ENCODE results near the gene AACS.
"Not testable (repeated sequence)": the region's sequence is repeated elsewhere in the genome, so short reads cannot be mapped to it uniquely, and the experiment has no call there.

AACS gene

DNA sequence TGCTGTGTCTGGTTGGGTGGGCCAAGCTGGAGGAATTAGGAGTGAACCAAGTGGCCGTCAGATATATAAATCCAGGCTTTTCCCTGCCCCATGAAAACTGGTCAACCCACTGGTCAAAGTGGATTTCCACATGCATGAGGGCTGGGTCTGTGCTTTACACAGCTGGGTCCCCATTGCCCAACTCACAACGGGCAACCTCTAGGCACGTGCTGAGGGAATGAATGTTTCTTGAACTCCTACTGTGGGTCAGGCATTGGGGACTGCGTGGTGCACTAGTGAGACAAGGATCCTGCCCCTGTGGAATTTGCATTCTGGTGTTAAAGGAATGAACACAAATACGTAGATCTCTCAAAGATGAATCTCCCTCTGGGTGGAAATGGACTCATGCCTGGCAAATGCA is 7.5 kb upstream of the AACS start:
- Histone ChIP-seq H3K18ac (ENCODE audit: low read length) (no peak overlapping the region), H3K9ac (ENCODE audit: low read length) (no peak overlapping the region), H3K4me2 (ENCODE audit: low read length) (no peak overlapping the region), H3K36me3 (ENCODE audit: control insufficient read depth, insufficient read depth, low read length) (no peaks in the 10 kb centered on the region), H3K56ac (ENCODE audit: low read length) (no peak overlapping the region), H3K79me1 (ENCODE audit: low read length) (no peaks in the 10 kb centered on the region), H3K4ac (ENCODE audit: low read depth, low read length) (no peak overlapping the region), H4K8ac (ENCODE audit: low read depth, low read length) (no peak overlapping the region), H2BK120ac (ENCODE audit: low read depth, low read length) (no peak overlapping the region), H3K27ac (ENCODE audit: low read depth, low read length) (no peak overlapping the region), H2BK5ac (ENCODE audit: low read length) (no peak overlapping the region), H3K4me1 (ENCODE audit: control insufficient read depth, low read depth, low read length) (no peaks in the 10 kb centered on the region), H3K27me3 (ENCODE audit: insufficient read depth, low read length, poor library complexity) (no peaks in the 10 kb centered on the region), H3K4me3 (ENCODE audit: low read length) (no peak overlapping the region), H4K5ac (ENCODE audit: low read length) (no peak overlapping the region), H2AK5ac (ENCODE audit: low read length) (no peak overlapping the region), H3K23ac (ENCODE audit: low read length) (no peak overlapping the region), H2BK15ac (replicated peaks; ENCODE audit: low read depth) (no peak overlapping the region), H3K79me2 (ENCODE audit: control insufficient read depth, insufficient read depth, low read length) (no peaks in the 10 kb centered on the region)
- no CpG with 5 or more reads among the region's 5 CpGs for WGBS (ENCODE audit: extremely low coverage, insufficient coverage, low lambda C conversion rate)
- no peak for DNase-seq

- Histone ChIP-seq H3K4me2 (ENCODE audit: low read length) (no peak overlapping the region), H3K79me2 (ENCODE audit: control insufficient read depth, insufficient read depth, low read length) (peaks cover 6% of the 10 kb centered on the region), H2BK120ac (ENCODE audit: low read depth, low read length) (no peak overlapping the region), H3K27me3 (ENCODE audit: insufficient read depth, low read length, poor library complexity) (no peaks in the 10 kb centered on the region), H3K18ac (ENCODE audit: low read length) (no peak overlapping the region), H3K9ac (ENCODE audit: low read length) (no peak overlapping the region), H2AK5ac (ENCODE audit: low read length) (no peak overlapping the region), H3K4me3 (ENCODE audit: low read length) (no peak overlapping the region), H3K4me1 (ENCODE audit: control insufficient read depth, low read depth, low read length) (no peaks in the 10 kb centered on the region), H4K5ac (ENCODE audit: low read length) (no peak overlapping the region), H3K27ac (ENCODE audit: low read depth, low read length) (no peak overlapping the region), H2BK5ac (ENCODE audit: low read length) (no peak overlapping the region), H3K79me1 (ENCODE audit: low read length) (peaks cover 4% of the 10 kb centered on the region), H3K23ac (ENCODE audit: low read length) (no peak overlapping the region), H3K36me3 (ENCODE audit: control insufficient read depth, insufficient read depth, low read length) (no peaks in the 10 kb centered on the region), H3K56ac (ENCODE audit: low read length) (no peak overlapping the region), H2BK15ac (replicated peaks; ENCODE audit: low read depth) (no peak overlapping the region), H3K4ac (ENCODE audit: low read depth, low read length) (no peak overlapping the region), H4K8ac (ENCODE audit: low read depth, low read length) (no peak overlapping the region)
- no CpG with 5 or more reads among the region's 3 CpGs for WGBS (ENCODE audit: extremely low coverage, insufficient coverage, low lambda C conversion rate)
- DNase-seq, result no peak
Observed at GRCh38 chr12:125061229-125061628, 4.0 kb upstream of the AACS start.

GRCh38 chr12:125063522-125063921 is 1.7 kb upstream of the AACS start:
- H3K4me2 ChIP-seq (ENCODE audit: low read length); H3K27me3 ChIP-seq (ENCODE audit: insufficient read depth, low read length, poor library complexity); H3K27ac ChIP-seq (ENCODE audit: low read depth, low read length); DNase-seq; H2BK15ac ChIP-seq (replicated peaks; ENCODE audit: low read depth); H2AK5ac ChIP-seq (ENCODE audit: low read length); H2BK5ac ChIP-seq (ENCODE audit: low read length); H3K9ac ChIP-seq (ENCODE audit: low read length); H3K18ac ChIP-seq (ENCODE audit: low read length); H3K36me3 ChIP-seq (ENCODE audit: control insufficient read depth, insufficient read depth, low read length); H4K5ac ChIP-seq (ENCODE audit: low read length); H3K23ac ChIP-seq (ENCODE audit: low read length); H3K4me3 ChIP-seq (ENCODE audit: low read length); H2BK120ac ChIP-seq (ENCODE audit: low read depth, low read length); H3K56ac ChIP-seq (ENCODE audit: low read length); H3K4me1 ChIP-seq (ENCODE audit: control insufficient read depth, low read depth, low read length); H4K8ac ChIP-seq (ENCODE audit: low read depth, low read length); H3K4ac ChIP-seq (ENCODE audit: low read depth, low read length): not testable (repeated sequence)
- peaks cover 14% of the 10 kb centered on the region for H3K79me2 ChIP-seq (ENCODE audit: control insufficient read depth, insufficient read depth, low read length)
- no CpG with 5 or more reads among the region's 4 CpGs for WGBS (ENCODE audit: extremely low coverage, insufficient coverage, low lambda C conversion rate)
- H3K79me1 ChIP-seq (ENCODE audit: low read length), result peaks cover 16% of the 10 kb centered on the region

- H2BK5ac ChIP-seq (ENCODE audit: low read length), result no peak overlapping the region
- peak; percentile 87 for DNase-seq
- no peaks in the 10 kb centered on the region for H3K27me3 ChIP-seq (ENCODE audit: insufficient read depth, low read length, poor library complexity)
- H3K36me3 ChIP-seq (ENCODE audit: control insufficient read depth, insufficient read depth, low read length), result no peaks in the 10 kb centered on the region
- no CpG with 5 or more reads among the region's 5 CpGs for WGBS (ENCODE audit: extremely low coverage, insufficient coverage, low lambda C conversion rate)
- H4K5ac ChIP-seq (ENCODE audit: low read length), result no peak overlapping the region
- no peak overlapping the region for H2BK120ac ChIP-seq (ENCODE audit: low read depth, low read length)
- no peak overlapping the region for H3K18ac ChIP-seq (ENCODE audit: low read length)
- no peak overlapping the region for H2AK5ac ChIP-seq (ENCODE audit: low read length)
- no peak overlapping the region for H3K4ac ChIP-seq (ENCODE audit: low read depth, low read length)
- H3K4me3 ChIP-seq (ENCODE audit: low read length), result no peak overlapping the region
- H3K79me2 ChIP-seq (ENCODE audit: control insufficient read depth, insufficient read depth, low read length), result peaks cover 17% of the 10 kb centered on the region
- no peak overlapping the region for H3K4me2 ChIP-seq (ENCODE audit: low read length)
- no peak overlapping the region for H3K27ac ChIP-seq (ENCODE audit: low read depth, low read length)
- no peak overlapping the region for H3K9ac ChIP-seq (ENCODE audit: low read length)
- peak overlapping the region; percentile 87 for H3K56ac ChIP-seq (ENCODE audit: low read length)
- H2BK15ac ChIP-seq (replicated peaks; ENCODE audit: low read depth), result no peak overlapping the region
- H3K23ac ChIP-seq (ENCODE audit: low read length), result no peak overlapping the region
- peaks cover 4% of the 10 kb centered on the region for H3K4me1 ChIP-seq (ENCODE audit: control insufficient read depth, low read depth, low read length)
- H3K79me1 ChIP-seq (ENCODE audit: low read length), result peaks cover 19% of the 10 kb centered on the region
- no peak overlapping the region for H4K8ac ChIP-seq (ENCODE audit: low read depth, low read length)
Observed at GRCh38 chr12:125064492-125064891, 743 bp upstream of the AACS start.

DNA sequence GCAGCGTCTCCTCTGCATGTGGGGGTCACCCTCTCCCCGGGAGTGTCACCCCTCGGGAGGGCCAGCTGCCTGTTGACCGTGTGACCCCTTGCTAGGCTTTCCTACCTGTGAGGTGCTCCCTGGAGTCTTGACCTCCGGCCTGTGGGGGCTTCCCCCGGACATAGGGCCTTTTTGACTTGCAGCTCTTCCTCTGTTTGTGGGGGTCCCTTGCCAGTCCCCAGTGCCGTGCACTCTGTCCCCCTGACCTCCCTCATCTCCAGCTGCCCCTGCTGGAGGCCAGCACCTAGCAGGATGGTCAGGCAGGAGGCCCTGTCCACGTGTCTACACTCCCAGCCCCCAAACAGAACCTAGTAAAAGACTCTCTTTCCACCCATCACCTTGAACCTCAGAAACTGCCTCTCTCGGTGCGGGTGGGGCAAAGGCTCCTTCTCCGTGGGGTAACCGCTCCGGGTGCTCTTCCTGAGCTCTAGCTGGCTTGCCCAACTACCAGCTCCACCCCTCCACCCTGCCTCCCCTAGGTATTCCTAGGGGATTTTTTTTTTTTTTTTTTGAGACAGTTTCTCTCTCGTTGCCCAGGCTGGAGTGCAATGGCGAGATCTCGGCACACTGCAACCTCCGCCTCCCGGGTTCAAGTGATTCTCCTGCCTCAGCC is 810 bp downstream of the AACS start:
- DNase-seq, result peak; percentile 32
- Histone ChIP-seq H3K36me3 (ENCODE audit: control insufficient read depth, insufficient read depth, low read length) (no peaks in the 10 kb centered on the region), H4K5ac (ENCODE audit: low read length) (no peak overlapping the region), H3K4me1 (ENCODE audit: control insufficient read depth, low read depth, low read length) (peaks cover 4% of the 10 kb centered on the region), H3K23ac (ENCODE audit: low read length) (peak overlapping the region; percentile 11), H3K79me1 (ENCODE audit: low read length) (peaks cover 29% of the 10 kb centered on the region), H2BK15ac (replicated peaks; ENCODE audit: low read depth) (no peak overlapping the region), H3K9ac (ENCODE audit: low read length) (peak overlapping the region; percentile 76), H3K27me3 (ENCODE audit: insufficient read depth, low read length, poor library complexity) (no peaks in the 10 kb centered on the region), H2BK120ac (ENCODE audit: low read depth, low read length) (no peak overlapping the region), H2BK5ac (ENCODE audit: low read length) (no peak overlapping the region), H3K18ac (ENCODE audit: low read length) (peak overlapping the region; percentile 64), H4K8ac (ENCODE audit: low read depth, low read length) (no peak overlapping the region), H3K79me2 (ENCODE audit: control insufficient read depth, insufficient read depth, low read length) (peaks cover 25% of the 10 kb centered on the region), H3K4me3 (ENCODE audit: low read length) (peak overlapping the region; percentile 68), H2AK5ac (ENCODE audit: low read length) (no peak overlapping the region), H3K56ac (ENCODE audit: low read length) (peak overlapping the region; percentile 81), H3K4me2 (ENCODE audit: low read length) (peak overlapping the region; percentile 90), H3K27ac (ENCODE audit: low read depth, low read length) (no peak overlapping the region), H3K4ac (ENCODE audit: low read depth, low read length) (no peak overlapping the region)
- WGBS (ENCODE audit: extremely low coverage, insufficient coverage, low lambda C conversion rate), result no CpG with 5 or more reads among the region's 18 CpGs

DNA sequence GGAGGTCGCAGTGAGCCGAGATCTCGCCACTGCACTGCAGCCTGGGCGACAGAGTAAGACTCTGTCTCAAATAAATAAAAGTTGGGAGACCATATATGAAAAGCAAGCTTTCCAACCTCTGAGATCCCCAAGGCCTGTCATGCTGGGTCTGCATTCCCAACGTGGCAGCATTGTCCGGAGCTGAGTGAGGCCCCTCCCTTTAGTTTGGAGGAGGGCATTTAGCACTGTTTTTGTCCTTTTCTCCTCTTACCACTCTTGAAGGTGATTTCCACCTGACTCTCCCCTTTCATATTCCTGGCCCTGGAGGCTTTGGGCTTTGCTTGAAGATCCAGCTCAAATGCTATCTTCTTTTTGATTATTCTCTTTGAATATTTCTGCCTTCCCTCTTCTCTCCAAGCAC is 3.2 kb downstream of the AACS start:
- no peak overlapping the region for H3K4ac ChIP-seq (ENCODE audit: low read depth, low read length)
- no peak overlapping the region for H2BK15ac ChIP-seq (replicated peaks; ENCODE audit: low read depth)
- H3K23ac ChIP-seq (ENCODE audit: low read length), result no peak overlapping the region
- no peak overlapping the region for H3K27ac ChIP-seq (ENCODE audit: low read depth, low read length)
- no peak overlapping the region for H2BK120ac ChIP-seq (ENCODE audit: low read depth, low read length)
- H4K8ac ChIP-seq (ENCODE audit: low read depth, low read length), result no peak overlapping the region
- peaks cover 28% of the 10 kb centered on the region for H3K79me2 ChIP-seq (ENCODE audit: control insufficient read depth, insufficient read depth, low read length)
- no peak overlapping the region for H3K18ac ChIP-seq (ENCODE audit: low read length)
- no CpG with 5 or more reads among the region's 6 CpGs for WGBS (ENCODE audit: extremely low coverage, insufficient coverage, low lambda C conversion rate)
- H2BK5ac ChIP-seq (ENCODE audit: low read length), result no peak overlapping the region
- H3K27me3 ChIP-seq (ENCODE audit: insufficient read depth, low read length, poor library complexity), result no peaks in the 10 kb centered on the region
- H3K56ac ChIP-seq (ENCODE audit: low read length), result no peak overlapping the region
- DNase-seq, result no peak
- no peak overlapping the region for H3K4me2 ChIP-seq (ENCODE audit: low read length)
- H2AK5ac ChIP-seq (ENCODE audit: low read length), result no peak overlapping the region
- no peak overlapping the region for H4K5ac ChIP-seq (ENCODE audit: low read length)
- H3K4me3 ChIP-seq (ENCODE audit: low read length), result no peak overlapping the region
- H3K36me3 ChIP-seq (ENCODE audit: control insufficient read depth, insufficient read depth, low read length), result no peaks in the 10 kb centered on the region
- no peak overlapping the region for H3K9ac ChIP-seq (ENCODE audit: low read length)
- H3K79me1 ChIP-seq (ENCODE audit: low read length), result peaks cover 31% of the 10 kb centered on the region
- H3K4me1 ChIP-seq (ENCODE audit: control insufficient read depth, low read depth, low read length), result peaks cover 4% of the 10 kb centered on the region

Data from mesendoderm (in vitro differentiated cells).